MCF 10A (cell line): ENCODE data around the gene SOX12. TPM values are rescaled to one million over a fixed set of nuclear protein-coding genes. Genes with fewer than 3 reads are reported as not detected.
"Not testable (repeated sequence)": the region's sequence is repeated elsewhere in the genome, so short reads cannot be mapped to it uniquely, and the experiment has no call there.

ENCODE experiments used
- BruUV-seq: library from RNA; stranded (reverse); fragments of 400-500 nt; replicated peaks from 2 replicates; lab custom pipeline; 2021; lab: Mats Ljungman, UMichigan
- CTCF ChIA-PET: fragments of 300-600 bp; sonication (Branson Sonifier 250); formaldehyde crosslinking; extraction: SDS; loops from one replicate; lab custom pipeline; 2021; ENCODE audit warnings: antibody characterized with exemption, inconsistent platforms; lab: Yijun Ruan, JAX
- POLR2A ChIA-PET: fragments of 300-600, 350-650 bp; sonication (Branson Sonifier 250); formaldehyde crosslinking; extraction: SDS; loops from one replicate; lab custom pipeline; 2020; ENCODE audit warnings: antibody characterized with exemption, inconsistent platforms; lab: Yijun Ruan, JAX
- DNase-seq: peaks from one replicate; pipeline ENCODE4 v3.0.0-alpha.2; 2018; ENCODE audit not compliant: unreplicated experiment
- H3K27ac Mint-ChIP-seq: one replicate; pipeline ENCODE4 v1.8.0; 2022; ENCODE audit warnings: mild to moderate bottlenecking, low read depth, mixed read lengths; ENCODE audit not compliant: unreplicated experiment
- H3K27me3 Mint-ChIP-seq: one replicate; pipeline ENCODE4 v1.8.0; 2022; ENCODE audit warnings: mixed read lengths; ENCODE audit not compliant: insufficient read depth, unreplicated experiment
- H3K36me3 Mint-ChIP-seq: one replicate; pipeline ENCODE4 v1.8.0; 2022; ENCODE audit warnings: mild to moderate bottlenecking, moderate library complexity, mixed read lengths; ENCODE audit not compliant: insufficient read depth, unreplicated experiment
- H3K4me1 Mint-ChIP-seq: one replicate; pipeline ENCODE4 v1.8.0; 2022; ENCODE audit warnings: mixed read lengths; ENCODE audit not compliant: insufficient read depth, unreplicated experiment
- H3K4me3 Mint-ChIP-seq: one replicate; pipeline ENCODE4 v1.8.0; 2022; ENCODE audit warnings: mild to moderate bottlenecking, moderate library complexity, mixed read lengths; ENCODE audit not compliant: unreplicated experiment
- H3K9me3 Mint-ChIP-seq: one replicate; pipeline ENCODE4 v1.8.0; 2022; ENCODE audit warnings: mixed read lengths; ENCODE audit not compliant: unreplicated experiment
- CTCF ChIP-seq: fragments of 200-600 bp; IDR thresholded peaks from one replicate; pipeline ENCODE4 v1.8.0; 2022; ENCODE audit warnings: antibody characterized with exemption, mild to moderate bottlenecking; ENCODE audit not compliant: unreplicated experiment
- intact Hi-C: fragments of 100-400 bp; cut with micrococcal nuclease; formaldehyde crosslinking; loops from 2 replicates; pipeline ENCODE4 v1.14.1; 2022
- total RNA-seq: library from RNA; stranded (reverse); gene quantifications from 2 replicates; pipeline ENCODE4 v1.2.3, GENCODE V29; 2022

SOX12 gene
- total RNA-seq, 1 experiment from 2014 or later, result 17.6 TPM

DNA sequence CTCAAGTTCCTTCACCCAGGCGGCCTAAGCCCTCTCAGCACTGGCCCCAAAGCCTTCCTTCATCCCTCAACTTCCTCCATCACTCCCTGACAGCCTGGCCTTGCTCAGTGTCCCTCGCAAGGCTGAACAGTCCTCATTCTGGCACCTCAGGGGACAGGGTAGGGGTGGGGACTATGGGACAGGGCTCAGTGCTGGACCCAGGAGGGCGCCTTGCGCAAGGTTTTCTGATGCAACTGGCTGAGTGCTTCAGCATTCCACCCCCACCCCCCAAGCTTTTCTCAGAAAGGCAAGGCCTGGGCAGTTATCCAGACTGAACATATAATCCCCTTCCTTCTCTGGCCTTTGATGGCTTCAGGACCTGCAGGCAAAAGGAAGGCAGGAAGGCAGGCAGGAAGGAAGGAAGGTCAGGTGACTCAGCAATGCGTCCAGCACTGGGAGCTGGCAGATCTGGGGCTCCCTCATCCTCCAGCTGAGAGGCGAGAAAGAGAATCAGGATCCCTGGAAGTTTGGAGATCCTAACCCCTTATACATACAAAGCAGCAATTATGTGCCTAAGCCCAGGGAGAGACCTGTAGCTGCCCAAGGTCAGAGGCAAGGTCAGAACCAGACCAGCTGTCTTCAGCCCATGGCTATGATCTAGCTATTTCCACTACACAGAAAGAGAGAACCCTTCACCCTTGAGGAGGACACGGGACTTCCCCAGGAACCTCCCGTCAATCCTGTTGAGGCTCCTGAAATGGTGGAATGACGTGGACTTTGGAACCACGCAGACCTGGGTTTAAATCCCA, 46.6 kb downstream of the SOX12 start:
- ChIA-PET CTCF (interaction anchor here (0.7 to 5.0 kb wide), 9 partner anchors 9 to 37 kb away, joined by 3 to 37 read pairs (median 4); partner anchors contain the start of gene TRIB3), POLR2A (interaction anchor here (0.6 to 24.6 kb wide), 14 partner anchors 6 to 280 kb away, joined by 3 to 671 read pairs (median 10); partner anchors contain the start of genes SOX12, TRIB3 and ZCCHC3)
- intact Hi-C loops, result loop anchor here (1.0 kb wide), 2 partner anchors 8 to 10 kb away; partner anchors contain the start of gene TRIB3
- no peaks in the 10 kb centered on the region for H3K27me3 Mint-ChIP-seq
- DNase-seq, result peak; percentile 100
- H3K9me3 Mint-ChIP-seq, result no peaks in the 10 kb centered on the region
- H3K36me3 Mint-ChIP-seq, result no peaks in the 10 kb centered on the region
- BruUV-seq, result TSS peak; percentile 60
- TF ChIP-seq CTCF, result no peak
- H3K4me1 Mint-ChIP-seq, result peaks cover 56% of the 10 kb centered on the region
- peak overlapping the region; percentile 26 for H3K4me3 Mint-ChIP-seq
- peak overlapping the region; percentile 95 for H3K27ac Mint-ChIP-seq

DNA sequence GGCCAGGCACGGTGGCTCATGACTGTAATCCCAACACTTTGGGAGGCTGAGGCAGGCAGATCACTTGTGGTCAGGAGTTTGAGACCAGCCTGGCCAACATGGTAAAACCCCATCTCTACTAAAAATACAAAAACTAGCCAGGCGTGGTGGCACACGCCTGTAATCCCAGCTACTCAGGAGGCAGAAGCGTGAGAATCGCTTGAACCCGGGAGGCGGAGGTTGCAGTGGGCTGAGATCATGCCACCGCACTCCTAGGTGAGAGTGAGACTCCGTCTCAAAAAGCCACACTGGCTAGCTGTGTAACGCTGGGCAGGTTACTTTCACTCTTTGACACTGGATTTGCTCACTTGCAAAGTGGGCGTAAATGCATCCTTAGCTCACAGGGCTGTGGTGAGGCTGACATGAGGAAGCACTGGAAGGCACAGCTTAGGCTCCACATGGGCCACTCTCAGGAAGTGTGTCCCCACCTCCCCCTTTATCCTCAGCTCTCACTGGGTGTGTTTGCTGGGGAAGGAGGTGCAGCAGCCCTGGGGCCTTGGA, 47.3 kb downstream of the SOX12 start:
- ChIA-PET POLR2A (interaction anchor here (0.7 to 24.6 kb wide), 14 partner anchors 6 to 280 kb away, joined by 3 to 671 read pairs (median 10); partner anchors contain the start of genes SOX12, TRIB3 and ZCCHC3), CTCF (interaction anchor here (0.5 to 5.0 kb wide), 10 partner anchors 9 to 272 kb away, joined by 3 to 37 read pairs (median 4); partner anchors contain the start of gene TRIB3)
- H3K36me3 Mint-ChIP-seq, BruUV-seq, H3K27me3 Mint-ChIP-seq, H3K9me3 Mint-ChIP-seq, H3K4me3 Mint-ChIP-seq, DNase-seq: not testable (repeated sequence)
- peaks cover 52% of the 10 kb centered on the region for H3K4me1 Mint-ChIP-seq
- H3K27ac Mint-ChIP-seq, result peak overlapping the region; percentile 95
- intact Hi-C loops, result loop anchor here (1.0 kb wide), 2 partner anchors 8 to 10 kb away; partner anchors contain the start of gene TRIB3

DNA sequence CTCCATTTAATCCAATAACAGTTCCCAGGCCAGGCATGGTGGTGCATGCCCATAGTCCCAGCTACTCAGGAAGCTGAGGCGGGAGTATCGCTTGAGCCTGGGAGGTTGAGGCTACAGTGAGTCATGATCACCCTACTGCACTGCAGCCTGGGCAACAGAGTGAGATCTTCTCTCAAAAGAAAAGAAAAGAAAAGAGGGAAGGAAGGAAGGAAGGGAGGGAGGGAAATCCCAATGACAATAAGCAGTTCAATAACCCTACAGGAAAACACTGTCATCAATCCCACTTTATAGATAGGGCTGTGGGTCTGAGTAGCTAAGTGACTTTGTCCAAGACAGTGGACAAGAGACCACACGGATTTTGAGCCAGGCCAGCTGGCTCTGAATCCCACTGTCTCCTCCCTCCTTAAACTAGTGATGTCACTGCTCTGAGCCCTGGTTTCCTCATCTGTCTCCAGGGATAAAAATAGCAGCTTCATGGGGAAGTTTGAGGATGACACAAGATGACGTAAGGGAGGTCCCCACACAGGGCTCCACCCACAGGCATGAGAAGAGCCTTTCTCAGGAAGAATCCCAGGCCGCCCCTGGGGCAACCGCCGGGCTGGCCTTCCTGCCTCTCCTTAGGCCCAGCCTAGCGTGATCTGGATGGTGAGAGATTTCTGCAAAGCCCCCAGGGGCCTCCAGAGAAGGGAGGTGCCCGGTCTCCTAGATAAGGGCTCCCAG, 48.0 kb downstream of the SOX12 start:
- peak overlapping the region; percentile 95 for H3K27ac Mint-ChIP-seq
- no peak for TF ChIP-seq CTCF
- intact Hi-C loops, result no loop called here
- no peaks in the 10 kb centered on the region for H3K27me3 Mint-ChIP-seq
- no peaks in the 10 kb centered on the region for H3K36me3 Mint-ChIP-seq
- no peak overlapping the region for H3K4me3 Mint-ChIP-seq
- BruUV-seq, result TSS peak; percentile 46
- CTCF ChIA-PET, result interaction anchor here (0.5 to 5.0 kb wide), 13 partner anchors 9 to 272 kb away, joined by 3 to 37 read pairs (median 4); no protein-coding TSS in a partner anchor
- peaks cover 47% of the 10 kb centered on the region for H3K4me1 Mint-ChIP-seq
- no peaks in the 10 kb centered on the region for H3K9me3 Mint-ChIP-seq
- POLR2A ChIA-PET, result interaction anchor here (0.6 to 24.6 kb wide), 9 partner anchors 7 to 140 kb away, joined by 4 to 671 read pairs (median 4); partner anchors contain the start of gene TRIB3
- peak; percentile 83 for DNase-seq

DNA sequence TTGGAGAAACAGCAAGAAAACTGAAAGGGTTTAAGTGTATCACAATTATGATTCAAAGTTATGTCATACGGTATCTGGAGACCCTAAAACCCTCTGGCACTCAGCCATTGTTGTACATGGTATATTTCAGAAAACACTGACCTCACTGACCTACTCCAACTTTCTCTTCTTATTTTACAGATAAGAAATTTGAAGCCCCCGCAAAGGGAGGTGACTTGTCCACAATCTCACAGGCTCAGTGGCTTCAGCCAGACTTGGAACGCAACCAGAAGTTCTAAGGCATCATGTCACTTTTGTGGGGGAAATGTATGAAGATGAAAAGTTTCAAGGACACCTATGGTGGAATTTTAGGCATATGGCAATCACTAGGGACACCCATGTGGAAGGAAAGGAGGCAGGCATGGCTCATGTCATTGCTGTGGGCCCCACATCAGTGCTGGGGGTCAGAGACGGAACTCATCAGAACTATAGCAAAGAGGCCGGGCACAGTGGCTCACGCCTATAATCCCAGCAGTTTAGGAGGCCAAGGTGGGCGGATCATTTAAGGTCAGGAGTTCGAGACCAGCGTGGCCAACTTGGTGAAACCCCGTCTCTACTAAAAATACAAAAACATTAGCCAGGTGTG, 50.0 kb downstream of the SOX12 start:
- intact Hi-C loops, result no loop called here
- no peaks in the 10 kb centered on the region for H3K27me3 Mint-ChIP-seq
- POLR2A ChIA-PET, result interaction anchor here (0.6 to 24.6 kb wide), 5 partner anchors 9 to 32 kb away, joined by 3 to 671 read pairs (median 4); no protein-coding TSS in a partner anchor
- DNase-seq, result no peak
- H3K9me3 Mint-ChIP-seq, result no peaks in the 10 kb centered on the region
- no peak overlapping the region for H3K27ac Mint-ChIP-seq
- no peak overlapping the region for H3K4me3 Mint-ChIP-seq
- TF ChIP-seq CTCF, result no peak
- CTCF ChIA-PET, result interaction anchor here (0.9 to 5.0 kb wide), 2 partner anchors 13 to 32 kb away, joined by 3 to 37 read pairs; no protein-coding TSS in a partner anchor
- no TSS peak for BruUV-seq
- peaks cover 31% of the 10 kb centered on the region for H3K4me1 Mint-ChIP-seq
- H3K36me3 Mint-ChIP-seq, result no peaks in the 10 kb centered on the region
